Measurements from ENCODE around the gene MYMX.

The MYMX gene

GRCh38 chr6:44237813-44238433 lies 21.2 kb downstream of the MYMX start:
- peaks cover 13% of the 10 kb centered on the region for H3K4me1 ChIP-seq (ENCODE audit: control insufficient read depth, low read length)
- H3K27ac ChIP-seq (ENCODE audit: low read depth, low read length): no peak overlapping the region
- peaks cover 33% of the 10 kb centered on the region for H3K36me3 ChIP-seq (ENCODE audit: control insufficient read depth, low read length)
- H3K4me3 ChIP-seq (ENCODE audit: low read length): peak overlapping the region; percentile 88
- H3K4me2 ChIP-seq (ENCODE audit: low read length): peak overlapping the region; percentile 99
- H3K27me3 ChIP-seq (ENCODE audit: control insufficient read depth, low read length): no peaks in the 10 kb centered on the region
- peaks cover 17% of the 10 kb centered on the region for H3F3A ChIP-seq (ENCODE audit: control insufficient read depth, insufficient read depth)
- peak; percentile 98 for TF ChIP-seq CTCF (IDR thresholded peaks at IDR 0.05; ENCODE audit: low read depth, low read length, poor library complexity, severe bottlenecking)
- TF ChIP-seq EZH2phosphoT487 (IDR thresholded peaks at IDR 0.05; ENCODE audit: borderline replicate concordance, low read length): no peak
- no peaks in the 10 kb centered on the region for H3K9me2 ChIP-seq (replicated peaks; ENCODE audit: control insufficient read depth, low read length)
- no peaks in the 10 kb centered on the region for H3K79me2 ChIP-seq (ENCODE audit: control insufficient read depth, low read length)
- H4K20me1 ChIP-seq (ENCODE audit: control insufficient read depth, insufficient read depth, low read depth, low read length): no peaks in the 10 kb centered on the region
- H3K9me3 ChIP-seq (ENCODE audit: control insufficient read depth, insufficient read depth, low read length): no peaks in the 10 kb centered on the region

DNA sequence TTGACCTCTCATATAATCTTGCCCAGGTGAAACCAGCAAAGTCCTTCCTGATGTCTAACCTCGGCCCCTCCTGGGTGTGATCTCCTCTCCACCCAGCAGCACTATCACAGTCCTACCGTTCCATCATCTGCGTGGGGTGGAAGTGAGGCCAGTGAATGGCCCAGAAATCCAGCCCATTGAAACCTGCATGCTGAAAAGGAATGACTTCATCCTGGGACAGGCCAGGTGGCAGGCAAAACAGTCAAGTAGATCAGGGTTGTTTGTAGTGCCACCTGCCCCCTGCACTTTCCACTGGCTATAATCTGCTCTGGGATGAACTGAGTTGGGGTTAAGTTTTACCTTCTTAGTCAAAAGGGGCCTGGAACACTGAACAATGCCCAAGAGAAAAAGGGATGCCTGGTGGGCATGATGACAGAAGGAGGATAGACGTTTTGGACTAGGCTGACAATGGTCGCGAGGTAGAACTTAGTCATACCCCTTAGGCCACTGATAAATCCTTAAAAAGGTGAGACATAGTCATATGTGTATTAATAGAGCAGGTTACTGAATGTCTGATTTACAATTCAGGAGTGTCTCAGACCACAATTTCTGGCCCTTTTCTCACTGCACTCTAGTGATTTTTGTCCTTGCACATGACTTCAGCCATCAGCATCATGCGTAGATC lies 22.1 kb downstream of the MYMX start:
- H4K20me1 ChIP-seq (ENCODE audit: control insufficient read depth, insufficient read depth, low read depth, low read length): no peaks in the 10 kb centered on the region
- TF ChIP-seq CTCF (IDR thresholded peaks at IDR 0.05; ENCODE audit: low read depth, low read length, poor library complexity, severe bottlenecking) (no peak), EZH2phosphoT487 (IDR thresholded peaks at IDR 0.05; ENCODE audit: borderline replicate concordance, low read length) (no peak)
- peaks cover 13% of the 10 kb centered on the region for H3K4me1 ChIP-seq (ENCODE audit: control insufficient read depth, low read length)
- no peak overlapping the region for H3K4me3 ChIP-seq (ENCODE audit: low read length)
- H3K36me3 ChIP-seq (ENCODE audit: control insufficient read depth, low read length): peaks cover 24% of the 10 kb centered on the region
- H3K9me2 ChIP-seq (replicated peaks; ENCODE audit: control insufficient read depth, low read length): no peaks in the 10 kb centered on the region
- H3F3A ChIP-seq (ENCODE audit: control insufficient read depth, insufficient read depth): peaks cover 17% of the 10 kb centered on the region
- H3K9me3 ChIP-seq (ENCODE audit: control insufficient read depth, insufficient read depth, low read length): no peaks in the 10 kb centered on the region
- H3K27me3 ChIP-seq (ENCODE audit: control insufficient read depth, low read length): no peaks in the 10 kb centered on the region
- H3K27ac ChIP-seq (ENCODE audit: low read depth, low read length): no peak overlapping the region
- H3K4me2 ChIP-seq (ENCODE audit: low read length): no peak overlapping the region
- H3K79me2 ChIP-seq (ENCODE audit: control insufficient read depth, low read length): no peaks in the 10 kb centered on the region

DNA sequence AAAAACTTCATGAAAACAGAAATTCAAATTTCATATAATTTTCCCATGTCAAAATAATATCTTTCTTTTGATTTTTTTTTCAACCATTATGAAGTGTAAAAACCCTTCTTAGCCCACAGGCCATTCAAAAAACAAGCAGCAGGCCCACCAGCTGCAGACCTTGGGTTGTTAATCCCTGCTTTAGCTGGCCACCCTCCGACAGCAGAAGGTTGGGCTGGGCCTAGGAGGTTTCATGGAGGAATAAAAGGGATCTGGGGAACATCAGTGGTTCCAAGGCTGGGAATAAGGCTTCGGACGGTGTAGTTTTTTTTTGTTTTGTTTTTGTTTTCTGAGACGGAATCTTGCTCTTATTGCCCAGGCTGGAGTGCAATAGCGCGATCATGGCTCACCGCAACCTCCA lies 26.6 kb downstream of the MYMX start:
- Histone ChIP-seq H3K4me3 (ENCODE audit: low read length) (no peak overlapping the region), H3K9me2 (replicated peaks; ENCODE audit: control insufficient read depth, low read length) (no peaks in the 10 kb centered on the region), H3F3A (ENCODE audit: control insufficient read depth, insufficient read depth) (peaks cover 16% of the 10 kb centered on the region), H3K27ac (ENCODE audit: low read depth, low read length) (no peak overlapping the region), H3K4me2 (ENCODE audit: low read length) (no peak overlapping the region), H3K79me2 (ENCODE audit: control insufficient read depth, low read length) (peaks cover 20% of the 10 kb centered on the region), H3K27me3 (ENCODE audit: control insufficient read depth, low read length) (no peaks in the 10 kb centered on the region), H3K4me1 (ENCODE audit: control insufficient read depth, low read length) (peaks cover 10% of the 10 kb centered on the region), H3K9me3 (ENCODE audit: control insufficient read depth, insufficient read depth, low read length) (no peaks in the 10 kb centered on the region), H3K36me3 (ENCODE audit: control insufficient read depth, low read length) (peaks cover 14% of the 10 kb centered on the region), H4K20me1 (ENCODE audit: control insufficient read depth, insufficient read depth, low read depth, low read length) (peaks cover 9% of the 10 kb centered on the region)
- no peak for TF ChIP-seq EZH2phosphoT487 (IDR thresholded peaks at IDR 0.05; ENCODE audit: borderline replicate concordance, low read length)
- TF ChIP-seq CTCF (IDR thresholded peaks at IDR 0.05; ENCODE audit: low read depth, low read length, poor library complexity, severe bottlenecking): no peak

All from DOHH2 (cell line).